SK-N-SH (cell line): Measurements from ENCODE around the gene OBSCN. TPM values are rescaled to one million over a fixed set of nuclear protein-coding genes. Genes with fewer than 3 reads are reported as not detected.

Experiments used
- CTCF ChIA-PET: fragments of 300-600, 350-600 bp; formaldehyde crosslinking; extraction: SDS; loops from one replicate; lab custom pipeline; 2021; lab: Yijun Ruan, JAX
- POLR2A ChIA-PET: fragments of 350-600 bp; sonication (Branson Sonifier 250); formaldehyde crosslinking; extraction: SDS; loops from one replicate; lab custom pipeline; 2020; ENCODE audit warnings: antibody characterized with exemption, inconsistent platforms; lab: Yijun Ruan, JAX
- DNase-seq: peaks from one replicate; pipeline ENCODE4 v3.0.0; 2012
- H2AFZ ChIP-seq: fragments of 200-600 bp; sonication (generic); 2 replicates; pipeline ENCODE4 v1.8.1; 2016; ENCODE audit warnings: antibody characterized with exemption, mild to moderate bottlenecking, low read depth
- H3F3A ChIP-seq: fragments of 200-600 bp; sonication (generic); replicated peaks from 2 replicates; pipeline ENCODE3; 2016; ENCODE audit warnings: antibody characterized with exemption, mild to moderate bottlenecking; ENCODE audit not compliant: insufficient read depth
- H3K27ac ChIP-seq, 2 experiments: fragments of 200-500 bp in 1 of 2; fragments of 200-600 bp in 1 of 2; sonication (Bioruptor generic) in 1 of 2; sonication (generic), shearing (Covaris generic) in 1 of 2; 2 replicates each; pipeline versions ENCODE4 v1.5.1 to v1.6.1; 2014 to 2016; ENCODE audit warnings: low read depth in 2 of 2, inconsistent platforms in 1 of 2, low read length in 1 of 2, mild to moderate bottlenecking in 1 of 2, mixed read lengths in 1 of 2
- H3K27me3 ChIP-seq: fragments of 200-600 bp; sonication (generic), shearing (Covaris generic); 2 replicates; pipeline ENCODE4 v1.6.1; 2016; ENCODE audit warnings: mixed run types; ENCODE audit not compliant: insufficient read depth
- H3K36me3 ChIP-seq, 2 experiments: fragments of 200-500 bp in 1 of 2; fragments of 200-600 bp in 1 of 2; sonication (Bioruptor generic) in 1 of 2; sonication (generic) in 1 of 2; replicated peaks in 1 of 2; 2 replicates each; pipeline versions ENCODE3 to v1.5.1; 2014 to 2016; ENCODE audit warnings: low read length in 1 of 2, mild to moderate bottlenecking in 1 of 2; ENCODE audit not compliant: insufficient read depth in 2 of 2, control insufficient read depth in 1 of 2
- H3K4me1 ChIP-seq, 2 experiments: fragments of 200-500 bp in 1 of 2; fragments of 200-600 bp in 1 of 2; sonication (Bioruptor generic) in 1 of 2; sonication (generic), shearing (Covaris generic) in 1 of 2; 2 replicates each; pipeline versions ENCODE4 v1.5.1 to v1.6.1; 2014 to 2016; ENCODE audit warnings: low read depth in 1 of 2, low read length in 1 of 2, mixed run types in 1 of 2; ENCODE audit not compliant: insufficient read depth in 2 of 2, control insufficient read depth in 1 of 2
- H3K4me2 ChIP-seq: fragments of 200-600 bp; sonication (generic), shearing (Covaris generic); 2 replicates; pipeline ENCODE4 v1.6.1; 2017; ENCODE audit warnings: mixed run types
- H3K4me3 ChIP-seq, 2 experiments: fragments of 200-500 bp in 1 of 2; fragments of 200-600 bp in 1 of 2; sonication (Bioruptor generic) in 1 of 2; sonication (generic), shearing (Covaris generic) in 1 of 2; 2 replicates each; pipeline versions ENCODE4 v1.5.1 to v1.8.1; 2014 to 2016; ENCODE audit warnings: low read depth in 2 of 2, inconsistent platforms in 1 of 2, low read length in 1 of 2, mild to moderate bottlenecking in 1 of 2, mixed read lengths in 1 of 2, moderate library complexity in 1 of 2
- H3K79me2 ChIP-seq: fragments of 200-600 bp; sonication (generic); 2 replicates; pipeline ENCODE4 v1.8.1; 2017; ENCODE audit warnings: mild to moderate bottlenecking; ENCODE audit not compliant: insufficient read depth
- H3K9ac ChIP-seq: fragments of 200-600 bp; sonication (generic); 2 replicates; pipeline ENCODE4 v1.6.1; 2017; ENCODE audit warnings: mixed run types
- H3K9me2 ChIP-seq: fragments of 200-600 bp; sonication (generic); 2 replicates; pipeline ENCODE4 v1.6.1; 2017; ENCODE audit warnings: mixed run types
- H3K9me3 ChIP-seq: fragments of 200-600 bp; sonication (generic); 2 replicates; pipeline ENCODE4 v1.6.1; 2017; ENCODE audit warnings: mixed run types, mild to moderate bottlenecking, moderate library complexity
- H4K20me1 ChIP-seq: fragments of 200-600 bp; sonication (generic); 2 replicates; pipeline ENCODE4 v1.6.1; 2017; ENCODE audit warnings: mild to moderate bottlenecking, mixed run types; ENCODE audit not compliant: insufficient read depth
- CHD2 ChIP-seq: fragments of 150-350 bp; IDR thresholded peaks from 2 replicates; pipeline ENCODE4 v1.6.1; 2018; ENCODE audit warnings: low read length; ENCODE audit not compliant: partially characterized antibody
- EP300 ChIP-seq, 2 experiments: IDR thresholded peaks; 2 replicates each; pipeline versions ENCODE4 v1.4.0 to v1.6.1; 2012; ENCODE audit warnings: borderline replicate concordance in 1 of 2, low read depth in 1 of 2, low read length in 1 of 2
- EZH2phosphoT487 ChIP-seq: fragments of 200-600 bp; sonication (generic); IDR thresholded peaks from 2 replicates; pipeline ENCODE4 v1.6.1; 2017; ENCODE audit warnings: low read depth, mixed run types, mild to moderate bottlenecking, antibody characterized with exemption, moderate library complexity, borderline replicate concordance
- FOXJ3 ChIP-seq: sonication (generic); formaldehyde crosslinking; IDR thresholded peaks from 2 replicates; pipeline ENCODE4 v1.5.1; 2020; ENCODE audit warnings: mild to moderate bottlenecking, missing genetic modification reagents
- FOXM1 ChIP-seq: IDR thresholded peaks from 2 replicates; pipeline ENCODE4 v1.4.0; 2012; ENCODE audit warnings: low read depth, mild to moderate bottlenecking
- IRF3 ChIP-seq: fragments of 150-350 bp; IDR thresholded peaks from 2 replicates; pipeline ENCODE4 v1.6.1; 2016; ENCODE audit warnings: mild to moderate bottlenecking, low read depth, low read length
- JUND ChIP-seq: IDR thresholded peaks from 2 replicates; pipeline ENCODE4 v1.4.0; 2012
- MXI1 ChIP-seq: IDR thresholded peaks from 2 replicates; pipeline ENCODE4 v1.6.1; 2012; ENCODE audit warnings: mild to moderate bottlenecking, low read depth, low read length, improper control_type of control experiment
- NFIC ChIP-seq: IDR thresholded peaks from 2 replicates; pipeline ENCODE4 v1.4.0; 2012; ENCODE audit warnings: borderline replicate concordance
- NRF1 ChIP-seq: IDR thresholded peaks from 2 replicates; pipeline ENCODE4 v1.6.1; 2012; ENCODE audit warnings: low read depth, mild to moderate bottlenecking, low read length
- RCOR1 ChIP-seq: fragments of 150-350 bp; IDR thresholded peaks from 2 replicates; pipeline ENCODE4 v1.6.1; 2017; ENCODE audit warnings: antibody characterized with exemption, low read length
- REST ChIP-seq: IDR thresholded peaks from 2 replicates; pipeline ENCODE4 v1.6.1; 2012; ENCODE audit warnings: mild to moderate bottlenecking, low read depth, low read length, moderate library complexity
- SIN3A ChIP-seq: IDR thresholded peaks from 2 replicates; pipeline ENCODE4 v1.6.1; 2012; ENCODE audit warnings: low read depth, mild to moderate bottlenecking, low read length, moderate library complexity, borderline replicate concordance
- SMC3 ChIP-seq: IDR thresholded peaks from 2 replicates; pipeline ENCODE4 v1.6.1; 2012; ENCODE audit warnings: low read depth, low read length, improper control_type of control experiment
- TEAD4 ChIP-seq: IDR thresholded peaks from 2 replicates; pipeline ENCODE4 v1.4.0; 2012; ENCODE audit warnings: mild to moderate bottlenecking, borderline replicate concordance; ENCODE audit not compliant: insufficient read depth
- USF1 ChIP-seq: IDR thresholded peaks from 2 replicates; pipeline ENCODE4 v1.4.0; 2012; ENCODE audit warnings: low read depth, borderline replicate concordance
- USF2 ChIP-seq: fragments of 150-350 bp; IDR thresholded peaks from 2 replicates; pipeline ENCODE4 v1.6.1; 2017; ENCODE audit warnings: antibody characterized with exemption, low read length, low read depth, borderline replicate concordance
- YY1 ChIP-seq: IDR thresholded peaks from 2 replicates; pipeline ENCODE4 v1.4.0; 2012; ENCODE audit warnings: low read depth, mild to moderate bottlenecking
- WGBS: methylation state at CpG from one replicate; pipeline ENCODE4 v1.1.6; 2017; ENCODE audit warnings: low lambda C conversion rate; 5-methylcytosine and 5-hydroxymethylcytosine counted together
- polyA plus RNA-seq, 3 experiments: library from polyadenylated mRNA; depleted of rRNA; stranded (reverse); fragments of >200 nt; gene quantifications; 2 replicates each; pipeline ENCODE4 v1.2.3, GENCODE V29; 2012
- TF ChIP-seq, protein P1 (sequence below): fragments of 200-600 bp; sonication (generic); IDR thresholded peaks from 2 replicates; pipeline ENCODE4 v1.6.1; 2017; ENCODE audit warnings: antibody characterized with exemption, mild to moderate bottlenecking, moderate library complexity

The OBSCN gene
- polyA plus RNA-seq, 1 of the 3 experiments (the other 2 are of a cell fraction) = 4.0 TPM

GRCh38 chr1:228240411-228241240 lies 32.8 kb downstream of the OBSCN start (continued):
- TF ChIP-seq, protein P1, sequence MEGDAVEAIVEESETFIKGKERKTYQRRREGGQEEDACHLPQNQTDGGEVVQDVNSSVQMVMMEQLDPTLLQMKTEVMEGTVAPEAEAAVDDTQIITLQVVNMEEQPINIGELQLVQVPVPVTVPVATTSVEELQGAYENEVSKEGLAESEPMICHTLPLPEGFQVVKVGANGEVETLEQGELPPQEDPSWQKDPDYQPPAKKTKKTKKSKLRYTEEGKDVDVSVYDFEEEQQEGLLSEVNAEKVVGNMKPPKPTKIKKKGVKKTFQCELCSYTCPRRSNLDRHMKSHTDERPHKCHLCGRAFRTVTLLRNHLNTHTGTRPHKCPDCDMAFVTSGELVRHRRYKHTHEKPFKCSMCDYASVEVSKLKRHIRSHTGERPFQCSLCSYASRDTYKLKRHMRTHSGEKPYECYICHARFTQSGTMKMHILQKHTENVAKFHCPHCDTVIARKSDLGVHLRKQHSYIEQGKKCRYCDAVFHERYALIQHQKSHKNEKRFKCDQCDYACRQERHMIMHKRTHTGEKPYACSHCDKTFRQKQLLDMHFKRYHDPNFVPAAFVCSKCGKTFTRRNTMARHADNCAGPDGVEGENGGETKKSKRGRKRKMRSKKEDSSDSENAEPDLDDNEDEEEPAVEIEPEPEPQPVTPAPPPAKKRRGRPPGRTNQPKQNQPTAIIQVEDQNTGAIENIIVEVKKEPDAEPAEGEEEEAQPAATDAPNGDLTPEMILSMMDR = no peak
- TF ChIP-seq YY1 (no peak), NFIC (no peak)

DNA sequence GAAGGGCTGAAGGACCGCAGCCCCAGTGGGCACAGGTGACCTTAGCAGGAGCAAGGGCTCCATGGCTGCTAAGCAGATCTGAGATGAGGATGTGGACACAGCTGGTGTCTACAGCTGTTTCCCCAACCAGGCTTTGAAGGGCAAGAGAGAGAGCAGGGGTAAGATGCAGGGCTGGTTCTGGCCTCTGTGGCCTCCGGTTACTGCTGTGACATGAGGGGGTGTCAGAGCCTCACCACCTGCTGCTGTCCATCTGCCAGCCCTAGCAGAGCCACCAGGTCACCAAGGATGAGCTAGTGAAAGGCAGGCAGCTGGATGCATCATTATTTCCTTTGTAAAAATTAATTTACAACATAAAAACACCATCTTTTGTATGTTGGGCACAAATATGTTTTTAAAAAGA lies 33.4 kb downstream of the OBSCN start:
- Histone ChIP-seq H3K9me2 (no peaks in the 10 kb centered on the region), H2AFZ (no peak overlapping the region), H3K4me1 (no peaks in the 10 kb centered on the region), H4K20me1 (no peaks in the 10 kb centered on the region), H3K36me3 (peaks cover 23 to 31% of the 10 kb centered on the region in 2 experiments), H3K9ac (no peak overlapping the region), H3K4me2 (no peak overlapping the region), H3K4me3 (no peak overlapping the region), H3F3A (no peaks in the 10 kb centered on the region), H3K79me2 (no peaks in the 10 kb centered on the region), H3K27me3 (no peaks in the 10 kb centered on the region), H3K27ac (no peak overlapping the region), H3K9me3 (peaks cover 22% of the 10 kb centered on the region; the same call in 1 of the 2 replicates)
- ChIA-PET CTCF (interaction anchor here (0.8 kb wide), 1 partner anchor 9 kb away, joined by 3 read pairs; no protein-coding TSS in a partner anchor), POLR2A (no interaction called here)
- 69% methylated on average over 2 of the region's 2 CpGs for WGBS
- DNase-seq = no peak
- no peak for TF ChIP-seq NRF1
- TF ChIP-seq EP300 (IDR thresholded peaks at IDR 0.05; ENCODE audit: borderline replicate concordance in 1 of 2, low read depth in 1 of 2, low read length in 1 of 2) = no peak
- no peak for TF ChIP-seq USF1
- no peak for TF ChIP-seq RCOR1
- no peak for TF ChIP-seq EZH2phosphoT487
- no peak for TF ChIP-seq FOXJ3 (CRISPR knock-in tag)
- TF ChIP-seq JUND = no peak
- no peak for TF ChIP-seq FOXM1
- TF ChIP-seq REST = no peak
- TF ChIP-seq, protein P1 = no peak
- TF ChIP-seq SIN3A = no peak
- TF ChIP-seq MXI1 = no peak
- no peak for TF ChIP-seq IRF3
- no peak for TF ChIP-seq TEAD4
- no peak for TF ChIP-seq CHD2
- TF ChIP-seq SMC3 = no peak
- TF ChIP-seq USF2 = no peak
